ENCODE results near the gene MED25.

DNA sequence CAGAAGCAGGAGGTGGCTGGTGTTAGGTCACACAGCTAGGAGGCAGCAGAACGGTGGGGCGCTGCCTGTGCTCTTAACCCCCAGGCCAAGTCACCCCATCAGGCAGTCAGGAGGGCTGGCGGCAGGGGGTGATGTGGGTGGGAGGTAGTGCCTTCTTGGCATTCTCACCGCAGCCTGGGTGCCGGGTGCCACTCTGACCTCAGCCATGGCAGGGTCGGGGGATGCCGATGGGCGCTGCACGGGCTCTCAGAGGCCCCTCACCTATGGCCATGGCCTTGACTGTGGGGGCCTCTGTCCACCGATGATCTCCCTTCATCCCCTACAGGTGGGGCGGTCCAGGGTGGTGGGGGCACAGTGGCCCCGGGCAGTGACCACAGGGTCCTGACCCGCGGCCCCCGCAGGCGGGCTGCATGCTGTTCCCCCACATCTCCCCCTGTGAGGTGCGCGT is 38.5 kb downstream of the MED25 start:
- TF ChIP-seq BHLHE40 (IDR thresholded peaks at IDR 0.05; ENCODE audit: low read depth, low read length) (no peak), POLR2A (IDR thresholded peaks at IDR 0.05; ENCODE audit: low read depth, low read length) (no peak), MAZ (IDR thresholded peaks at IDR 0.05; ENCODE audit: borderline replicate concordance, low read depth, low read length) (no peak), NFE2L2 (IDR thresholded peaks at IDR 0.05; ENCODE audit: low read depth, low read length) (no peak), SMC3 (IDR thresholded peaks at IDR 0.05; ENCODE audit: low read depth, low read length) (no peak)
- TF ChIP-seq, protein P1, sequence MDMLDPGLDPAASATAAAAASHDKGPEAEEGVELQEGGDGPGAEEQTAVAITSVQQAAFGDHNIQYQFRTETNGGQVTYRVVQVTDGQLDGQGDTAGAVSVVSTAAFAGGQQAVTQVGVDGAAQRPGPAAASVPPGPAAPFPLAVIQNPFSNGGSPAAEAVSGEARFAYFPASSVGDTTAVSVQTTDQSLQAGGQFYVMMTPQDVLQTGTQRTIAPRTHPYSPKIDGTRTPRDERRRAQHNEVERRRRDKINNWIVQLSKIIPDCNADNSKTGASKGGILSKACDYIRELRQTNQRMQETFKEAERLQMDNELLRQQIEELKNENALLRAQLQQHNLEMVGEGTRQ (IDR thresholded peaks at IDR 0.05; ENCODE audit: low read depth, low read length), result no peak
- TF ChIP-seq, protein P2, sequence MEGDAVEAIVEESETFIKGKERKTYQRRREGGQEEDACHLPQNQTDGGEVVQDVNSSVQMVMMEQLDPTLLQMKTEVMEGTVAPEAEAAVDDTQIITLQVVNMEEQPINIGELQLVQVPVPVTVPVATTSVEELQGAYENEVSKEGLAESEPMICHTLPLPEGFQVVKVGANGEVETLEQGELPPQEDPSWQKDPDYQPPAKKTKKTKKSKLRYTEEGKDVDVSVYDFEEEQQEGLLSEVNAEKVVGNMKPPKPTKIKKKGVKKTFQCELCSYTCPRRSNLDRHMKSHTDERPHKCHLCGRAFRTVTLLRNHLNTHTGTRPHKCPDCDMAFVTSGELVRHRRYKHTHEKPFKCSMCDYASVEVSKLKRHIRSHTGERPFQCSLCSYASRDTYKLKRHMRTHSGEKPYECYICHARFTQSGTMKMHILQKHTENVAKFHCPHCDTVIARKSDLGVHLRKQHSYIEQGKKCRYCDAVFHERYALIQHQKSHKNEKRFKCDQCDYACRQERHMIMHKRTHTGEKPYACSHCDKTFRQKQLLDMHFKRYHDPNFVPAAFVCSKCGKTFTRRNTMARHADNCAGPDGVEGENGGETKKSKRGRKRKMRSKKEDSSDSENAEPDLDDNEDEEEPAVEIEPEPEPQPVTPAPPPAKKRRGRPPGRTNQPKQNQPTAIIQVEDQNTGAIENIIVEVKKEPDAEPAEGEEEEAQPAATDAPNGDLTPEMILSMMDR (conservative IDR thresholded peaks at IDR 0.05; ENCODE audit: low read depth, low read length), result no peak

Data from IMR-90 (cell line).